Putamen (tissue), 1 donor: ENCODE measurements around the gene CD22.

ENCODE experiments used
- DNase-seq: peaks from one replicate; pipeline ENCODE4 v3.0.0-alpha.2; 2016; ENCODE audit warnings: low spot score

CD22 gene

GRCh38 chr19:35388277-35389054 is 59.5 kb downstream of the CD22 start:
- DNase-seq, result no peak

DNA sequence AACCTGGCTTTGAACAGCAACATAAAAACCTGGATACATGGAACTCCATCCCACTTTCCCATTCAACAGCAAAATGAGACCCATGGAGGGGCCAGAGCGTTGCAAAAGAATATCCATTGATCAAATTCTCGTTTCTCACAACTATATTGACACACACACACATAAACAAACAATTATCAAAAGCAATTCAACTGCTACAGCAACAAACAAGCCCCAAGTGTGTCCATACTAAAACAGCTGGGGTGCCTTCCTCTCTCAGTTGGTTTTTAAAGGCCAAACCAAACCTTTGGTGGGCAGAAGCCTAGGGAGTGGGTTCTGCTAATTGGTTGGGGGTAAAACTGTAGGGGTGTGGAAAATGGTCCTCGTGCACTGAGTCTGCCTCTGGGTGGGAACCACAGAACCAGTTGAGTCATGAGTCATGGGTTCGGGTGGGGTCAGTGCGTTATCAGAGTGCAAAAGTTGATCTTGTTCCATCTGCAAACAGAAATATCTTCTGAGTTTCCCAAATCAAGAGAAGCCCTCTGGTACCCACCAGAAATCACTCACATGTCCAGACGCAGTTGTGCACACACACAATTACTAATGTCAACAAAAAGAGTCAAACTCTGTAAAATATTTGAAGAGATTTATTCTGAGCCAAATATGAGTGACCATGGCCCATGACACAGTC is 60.3 kb downstream of the CD22 start:
- no peak for DNase-seq

DNA sequence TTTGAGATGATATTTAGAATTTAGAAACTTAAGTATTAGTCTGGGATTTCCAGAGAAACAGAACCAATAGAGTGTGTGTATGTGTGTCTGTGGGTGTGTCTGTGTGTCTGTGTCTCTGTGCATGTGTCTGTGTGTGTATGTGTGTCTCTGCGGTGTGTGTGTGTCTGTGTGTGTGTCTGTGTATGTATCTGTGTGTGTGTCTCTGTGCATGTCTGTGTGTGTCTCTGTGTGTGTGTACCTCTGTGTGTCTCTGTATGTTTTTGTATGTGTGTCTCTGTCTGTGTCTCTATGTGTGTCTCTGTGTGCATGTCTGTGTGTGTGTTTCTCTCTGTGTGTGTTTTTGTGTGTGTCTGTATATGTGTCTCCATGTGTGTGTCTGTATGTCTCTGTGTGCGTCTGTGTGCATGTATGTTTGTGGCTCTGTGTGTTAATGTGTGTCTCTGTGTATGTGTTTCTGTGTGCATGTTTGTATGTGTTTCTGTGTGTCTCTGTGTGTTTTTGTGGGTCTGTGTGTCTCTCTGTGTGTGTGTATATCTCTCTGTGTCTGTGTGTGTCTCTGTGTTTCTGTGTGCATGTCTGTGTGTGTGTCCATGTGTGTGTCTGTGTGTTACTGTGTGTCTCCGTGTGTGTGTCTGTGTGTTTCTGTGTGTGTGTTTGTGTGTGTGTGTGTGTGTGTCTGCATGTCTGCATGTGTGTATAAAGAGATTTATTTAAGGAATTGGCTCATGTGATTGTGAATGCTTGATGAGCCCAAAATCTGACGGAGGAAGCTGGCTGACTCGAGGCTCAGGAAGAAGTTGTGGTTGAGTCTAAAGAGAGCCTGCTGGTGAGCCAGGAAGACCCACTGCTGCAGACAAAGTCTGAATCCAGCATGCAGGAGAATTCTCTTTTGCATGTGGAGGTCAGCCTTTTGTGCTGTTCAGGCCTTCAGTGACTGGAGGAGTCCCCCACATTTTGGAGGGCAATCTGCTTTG is 64.0 kb downstream of the CD22 start:
- no peak for DNase-seq

DNA sequence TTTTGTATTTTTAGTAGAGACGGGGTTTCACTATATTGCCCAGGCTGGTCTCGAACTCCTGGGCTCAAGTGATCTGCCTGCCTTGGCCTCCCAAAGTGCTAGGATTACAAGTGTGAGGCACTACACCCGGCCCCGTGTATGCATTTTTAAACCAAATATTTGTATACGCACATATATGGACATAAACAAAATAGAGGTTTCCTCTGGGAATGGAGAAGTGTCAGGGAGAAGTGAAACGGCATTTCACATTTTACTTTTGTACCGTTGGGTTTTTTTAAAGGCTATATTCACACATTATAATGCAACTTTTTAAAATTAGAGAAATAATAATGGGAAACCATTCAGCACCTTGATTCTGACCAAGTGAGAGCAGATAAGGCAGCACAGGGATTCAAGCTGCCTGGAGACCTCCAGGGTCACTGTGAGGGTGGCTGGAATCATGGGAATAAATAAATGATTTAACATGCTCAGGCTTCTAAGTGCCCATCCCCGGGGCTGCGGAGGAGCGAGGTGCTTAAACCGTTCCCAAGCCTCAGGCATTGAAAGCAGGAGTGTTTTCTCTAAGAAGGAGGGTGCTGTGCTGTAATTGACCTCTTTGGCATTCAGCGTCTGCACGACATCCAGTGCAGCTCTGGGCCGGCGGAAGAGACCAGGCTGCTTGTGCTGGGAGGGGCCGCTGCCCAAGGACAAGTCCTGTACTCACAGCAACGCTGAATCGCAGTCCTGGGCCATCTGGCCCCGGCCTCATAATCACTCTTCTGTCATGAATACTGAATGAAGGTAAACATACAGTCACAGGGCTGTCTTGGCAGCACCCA is 66.6 kb downstream of the CD22 start:
- DNase-seq, result no peak

- no peak for DNase-seq
Measured at GRCh38 chr19:35396240-35396885, 67.4 kb downstream of the CD22 start.
